Muscle layer of duodenum (tissue), 2 donors: ENCODE results near the gene TMEM143.
"Not testable (repeated sequence)": the region's sequence is repeated elsewhere in the genome, so short reads cannot be mapped to it uniquely, and the experiment has no call there.

Source experiments
- H3K27ac ChIP-seq: one replicate; pipeline ENCODE4 v1.7.0; 2013; ENCODE audit warnings: mild to moderate bottlenecking, low read length
- H3K27me3 ChIP-seq: one replicate; pipeline ENCODE4 v1.7.0; 2013; ENCODE audit warnings: low read depth, mild to moderate bottlenecking, control low read depth, low read length
- H3K36me3 ChIP-seq, 2 donors: one replicate each; pipeline ENCODE4 v1.7.0; 2013; ENCODE audit warnings: low read length in 2 of 2, control low read depth in 1 of 2, mild to moderate bottlenecking in 1 of 2; ENCODE audit not compliant: insufficient read depth in 2 of 2, control insufficient read depth in 1 of 2
- H3K4me1 ChIP-seq, 2 donors: one replicate each; pipeline ENCODE4 v1.7.0; 2013; ENCODE audit warnings: low read length in 2 of 2, mild to moderate bottlenecking in 2 of 2, control low read depth in 1 of 2, moderate library complexity in 1 of 2; ENCODE audit not compliant: insufficient read depth in 2 of 2, control insufficient read depth in 1 of 2
- H3K4me3 ChIP-seq, 2 donors: one replicate each; pipeline ENCODE4 v1.7.0; 2013; ENCODE audit warnings: low read length in 2 of 2, low read depth in 1 of 2, mild to moderate bottlenecking in 1 of 2
- H3K9me3 ChIP-seq, 2 donors: one replicate each; pipeline ENCODE4 v1.7.0; 2013; ENCODE audit warnings: low read length in 2 of 2, control low read depth in 1 of 2, mild to moderate bottlenecking in 1 of 2; ENCODE audit not compliant: control insufficient read depth in 1 of 2
- donor health status: healthy.

The TMEM143 gene

GRCh38 chr19:48386981-48387380, 23.2 kb upstream of the TMEM143 start:
- Histone ChIP-seq H3K9me3 (no peaks in the 10 kb centered on the region), H3K4me3 (no peak overlapping the region), H3K36me3 (peaks cover 31 to 68% of the 10 kb centered on the region in 2 donors), H3K27me3 (no peaks in the 10 kb centered on the region), H3K4me1 (peaks cover 0 to 11% of the 10 kb centered on the region in 2 donors), H3K27ac (no peak overlapping the region)

GRCh38 chr19:48385461-48386087, 21.8 kb upstream of the TMEM143 start:
- Histone ChIP-seq H3K4me3 (no peak overlapping the region), H3K27ac (no peak overlapping the region), H3K27me3 (no peaks in the 10 kb centered on the region), H3K36me3 (peaks cover 38 to 78% of the 10 kb centered on the region in 2 donors), H3K9me3 (no peaks in the 10 kb centered on the region), H3K4me1 (peaks cover 0 to 11% of the 10 kb centered on the region in 2 donors)

DNA sequence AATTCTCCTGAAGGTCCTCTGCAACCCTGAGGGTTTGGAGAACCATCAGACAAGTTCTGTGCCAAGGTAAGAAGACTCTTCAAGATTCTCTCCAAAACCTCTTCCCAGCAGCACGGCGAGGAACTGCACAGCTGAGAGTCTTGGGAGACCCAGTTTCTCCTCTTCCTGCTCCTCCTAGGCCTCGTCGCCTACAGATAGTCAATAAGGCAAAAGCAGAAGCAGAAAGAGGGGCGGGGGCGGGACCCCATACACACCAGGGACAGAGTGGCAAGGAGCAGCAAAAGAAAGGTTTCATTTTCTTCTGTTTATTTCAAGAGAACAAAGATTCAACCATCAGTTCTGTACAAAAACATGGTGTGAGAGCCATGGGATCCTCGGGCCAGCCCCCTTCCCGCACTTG, 18.5 kb upstream of the TMEM143 start:
- no peaks in the 10 kb centered on the region for H3K9me3 ChIP-seq
- no peaks in the 10 kb centered on the region for H3K27me3 ChIP-seq
- no peaks in the 10 kb centered on the region for H3K4me1 ChIP-seq
- H3K4me3 ChIP-seq: no peak overlapping the region
- peaks cover 33 to 62% of the 10 kb centered on the region in 2 donors for H3K36me3 ChIP-seq
- no peak overlapping the region for H3K27ac ChIP-seq

- H3K9me3 ChIP-seq: no peaks in the 10 kb centered on the region
- no peak overlapping the region for H3K4me3 ChIP-seq
- H3K27me3 ChIP-seq: no peaks in the 10 kb centered on the region
- H3K36me3 ChIP-seq: peaks cover 26 to 53% of the 10 kb centered on the region in 2 donors
- H3K27ac ChIP-seq: no peak overlapping the region
- H3K4me1 ChIP-seq: no peaks in the 10 kb centered on the region
These were observed 17.6 kb upstream of the TMEM143 start for GRCh38 chr19:48381178-48381950.

GRCh38 chr19:48379058-48379457, 15.3 kb upstream of the TMEM143 start:
- H3K9me3 ChIP-seq: no peaks in the 10 kb centered on the region
- no peaks in the 10 kb centered on the region for H3K4me1 ChIP-seq
- peaks cover 11 to 31% of the 10 kb centered on the region in 2 donors for H3K36me3 ChIP-seq
- no peak overlapping the region for H3K4me3 ChIP-seq
- H3K27me3 ChIP-seq: no peaks in the 10 kb centered on the region
- H3K27ac ChIP-seq: no peak overlapping the region

- no peaks in the 10 kb centered on the region for H3K4me1 ChIP-seq
- no peaks in the 10 kb centered on the region for H3K27me3 ChIP-seq
- H3K9me3 ChIP-seq: no peaks in the 10 kb centered on the region
- no peak overlapping the region for H3K27ac ChIP-seq
- peaks cover 7 to 22% of the 10 kb centered on the region in 2 donors for H3K36me3 ChIP-seq
- H3K4me3 ChIP-seq: no peak overlapping the region
These were observed 14.4 kb upstream of the TMEM143 start for GRCh38 chr19:48378194-48378570.

DNA sequence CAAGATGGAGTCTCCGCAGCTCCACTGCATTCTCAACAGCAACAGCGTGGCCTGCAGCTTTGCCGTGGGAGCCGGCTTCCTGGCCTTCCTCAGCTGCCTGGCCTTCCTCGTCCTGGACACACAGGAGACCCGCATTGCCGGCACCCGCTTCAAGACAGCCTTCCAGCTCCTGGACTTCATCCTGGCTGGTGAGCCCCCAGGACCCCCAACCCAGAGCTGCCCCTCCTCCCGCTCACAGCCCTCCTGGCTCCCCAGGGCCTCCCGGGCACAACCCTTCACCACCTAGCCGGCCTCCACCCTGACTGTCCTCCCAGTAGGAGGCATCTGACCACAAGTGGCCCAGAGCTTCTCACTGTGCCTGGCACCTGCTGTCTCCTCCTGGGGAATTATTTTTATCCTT, 9.8 kb upstream of the TMEM143 start:
- Histone ChIP-seq H3K27ac (no peak overlapping the region), H3K27me3 (no peaks in the 10 kb centered on the region), H3K36me3 (no peaks in the 10 kb centered on the region), H3K4me3 (no peak overlapping the region), H3K4me1 (no peaks in the 10 kb centered on the region), H3K9me3 (no peaks in the 10 kb centered on the region)

DNA sequence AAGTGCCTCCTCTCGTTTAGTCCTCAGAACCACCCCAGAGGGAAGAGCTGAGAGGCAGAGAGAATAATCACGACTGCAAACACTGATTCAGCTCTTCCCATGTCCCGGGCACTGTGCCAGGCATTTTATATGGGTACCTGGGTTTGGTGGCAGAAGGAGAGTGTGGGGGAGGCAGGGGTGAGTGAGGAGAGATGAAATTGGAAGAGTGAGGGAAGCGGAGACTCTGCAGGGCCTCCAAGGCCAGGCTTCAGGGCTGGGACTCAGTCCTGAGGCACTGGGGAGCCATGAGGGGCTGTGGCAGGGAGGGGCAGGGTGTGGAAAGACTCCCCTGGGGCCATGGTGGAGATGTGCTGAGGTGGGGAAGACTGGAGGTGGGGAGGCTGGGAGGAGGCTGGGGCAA, 9.2 kb upstream of the TMEM143 start:
- Histone ChIP-seq H3K27ac (no peak overlapping the region), H3K27me3 (no peaks in the 10 kb centered on the region), H3K4me3 (no peak overlapping the region), H3K9me3 (no peaks in the 10 kb centered on the region), H3K4me1 (no peaks in the 10 kb centered on the region), H3K36me3 (no peaks in the 10 kb centered on the region)

DNA sequence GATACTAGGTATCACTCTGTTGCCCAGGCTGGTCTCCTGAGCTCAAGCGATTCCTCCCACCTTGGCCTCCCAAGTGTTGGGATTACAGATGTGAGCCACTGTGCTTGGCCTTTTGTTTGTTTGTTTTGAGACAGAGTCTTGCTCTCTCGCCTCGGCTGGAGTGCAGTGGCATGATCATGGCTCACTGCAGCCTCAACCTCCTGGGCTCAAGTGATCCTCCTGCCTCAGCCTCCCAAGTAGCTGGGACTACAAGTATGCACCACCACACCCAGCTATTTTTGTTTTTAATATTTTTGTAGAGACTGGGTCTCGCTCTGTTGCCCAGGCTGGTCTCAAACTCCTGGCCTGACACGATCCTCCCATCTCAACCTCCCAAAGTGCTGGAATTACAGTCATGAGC, 8.0 kb upstream of the TMEM143 start:
- not testable (repeated sequence) for H3K9me3 ChIP-seq, H3K27ac ChIP-seq, H3K4me1 ChIP-seq, H3K4me3 ChIP-seq, H3K36me3 ChIP-seq, H3K27me3 ChIP-seq

- Histone ChIP-seq H3K27me3 (no peaks in the 10 kb centered on the region), H3K9me3 (no peaks in the 10 kb centered on the region), H3K4me3 (no peak overlapping the region), H3K4me1 (no peaks in the 10 kb centered on the region), H3K36me3 (no peaks in the 10 kb centered on the region), H3K27ac (no peak overlapping the region)
These were observed 7.6 kb upstream of the TMEM143 start for GRCh38 chr19:48371367-48371766.

DNA sequence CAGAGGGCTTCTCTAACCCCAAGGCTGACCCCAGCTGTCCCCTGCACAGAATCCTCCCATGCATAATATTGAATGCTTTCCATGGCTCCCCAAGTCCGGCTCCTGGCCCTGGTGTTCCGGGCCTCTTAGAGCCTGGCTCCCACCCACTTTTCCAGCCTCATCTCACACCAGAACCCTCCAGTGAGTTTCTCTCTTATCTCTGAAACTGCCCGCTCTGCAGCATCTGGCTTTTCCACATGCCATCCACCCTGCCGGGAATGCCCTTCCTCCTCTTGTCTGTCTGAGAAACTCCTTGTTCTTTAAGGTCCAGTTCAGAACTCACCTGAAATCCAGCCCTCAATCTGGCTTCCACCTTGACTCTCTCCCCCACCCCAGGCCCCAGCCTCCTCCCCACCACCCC, 7.2 kb upstream of the TMEM143 start:
- H3K4me1 ChIP-seq: no peaks in the 10 kb centered on the region
- no peaks in the 10 kb centered on the region for H3K36me3 ChIP-seq
- H3K27ac ChIP-seq: no peak overlapping the region
- no peak overlapping the region for H3K4me3 ChIP-seq
- no peaks in the 10 kb centered on the region for H3K9me3 ChIP-seq
- no peaks in the 10 kb centered on the region for H3K27me3 ChIP-seq

DNA sequence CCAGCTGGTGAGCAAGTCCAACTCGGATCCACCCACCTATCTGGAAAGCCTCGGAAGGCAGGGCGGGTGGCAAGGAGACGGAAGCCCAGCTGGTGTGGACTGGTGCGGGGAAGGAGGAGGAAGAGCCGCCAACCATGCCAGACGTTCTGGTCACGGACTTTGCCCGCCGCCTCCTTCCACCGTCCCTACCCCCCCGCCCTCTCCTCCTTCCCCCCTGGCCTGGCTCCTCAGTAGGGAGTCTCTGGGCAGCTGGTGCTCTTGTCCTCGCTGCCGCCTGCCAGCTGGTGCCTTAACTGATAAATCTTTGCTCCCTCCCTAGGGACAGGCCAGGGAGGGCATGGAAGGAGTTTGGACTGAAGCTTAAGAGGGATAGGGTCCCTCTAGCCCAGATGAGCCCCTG, 5.2 kb upstream of the TMEM143 start:
- Histone ChIP-seq H3K4me3 (no peak overlapping the region), H3K4me1 (peaks cover 0 to 6% of the 10 kb centered on the region in 2 donors), H3K27ac (no peak overlapping the region), H3K9me3 (no peaks in the 10 kb centered on the region), H3K36me3 (no peaks in the 10 kb centered on the region), H3K27me3 (no peaks in the 10 kb centered on the region)
